GM04503 (cell line): ENCODE data around the gene DSCAML1.

Source experiments
- DNase-seq: peaks from one replicate; pipeline ENCODE4 v3.0.0-alpha.2; 2012; ENCODE audit warnings: low read depth

The DSCAML1 gene

GRCh38 chr11:117830674-117831351 lies 33.8 kb upstream of the DSCAML1 start:
- no peak for DNase-seq

DNA sequence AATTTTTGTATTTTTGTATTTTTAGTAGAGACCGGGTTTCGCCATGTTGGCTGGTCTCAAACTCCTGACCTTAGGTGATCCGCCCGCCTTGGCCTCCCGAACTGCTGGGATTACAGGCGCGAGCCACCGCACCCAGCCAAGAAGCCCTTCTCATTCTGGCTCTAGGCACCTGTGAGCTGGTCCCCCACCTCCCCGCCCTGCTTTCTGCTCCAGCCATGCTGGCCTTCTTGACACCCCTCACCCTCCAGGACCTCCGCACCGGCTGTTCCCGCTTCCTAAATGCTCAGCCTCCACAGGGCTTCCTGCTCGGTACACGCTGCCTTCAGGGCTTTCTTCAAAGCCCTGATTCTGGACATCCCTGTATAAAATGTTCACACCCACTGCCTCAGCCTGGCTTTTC lies 33.1 kb upstream of the DSCAML1 start:
- DNase-seq: no peak

GRCh38 chr11:117829369-117829725 lies 32.3 kb upstream of the DSCAML1 start:
- DNase-seq: no peak

DNA sequence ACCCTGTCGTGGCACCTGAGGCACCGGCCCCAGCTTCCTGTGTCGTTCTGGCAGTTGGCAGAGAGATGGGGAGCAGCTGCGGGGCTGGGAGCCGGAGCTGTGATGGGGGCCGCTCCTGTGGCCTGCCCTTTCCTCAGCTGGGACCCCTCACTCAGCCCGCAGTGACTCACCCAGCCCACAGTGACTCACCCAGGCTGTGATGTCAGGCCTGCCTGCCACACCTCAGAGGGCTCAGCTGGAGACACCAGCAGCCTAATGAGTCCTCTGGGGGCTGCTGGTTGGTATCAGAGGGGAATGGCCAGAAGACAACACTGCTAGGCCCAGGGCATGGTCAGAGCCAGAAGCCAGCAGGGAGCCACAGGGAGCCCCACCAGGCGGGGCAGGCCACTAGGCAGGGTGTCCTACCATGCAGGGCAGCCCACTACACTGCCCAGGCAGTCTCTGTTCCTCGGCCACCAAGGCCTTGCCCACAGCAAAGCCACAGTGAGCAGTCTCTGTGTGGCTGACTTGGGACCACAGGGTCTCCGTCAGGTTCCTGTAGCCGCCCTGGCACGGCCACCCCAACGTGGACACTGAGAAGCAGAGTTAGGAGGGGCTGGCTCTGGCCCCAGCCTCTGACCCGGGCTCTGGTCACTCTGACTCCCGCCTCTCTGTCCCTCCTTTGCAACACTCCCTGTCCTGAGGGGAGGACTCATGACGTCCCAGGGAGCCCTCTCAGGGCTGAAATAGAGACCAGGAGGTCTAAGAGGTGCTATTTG lies 31.8 kb upstream of the DSCAML1 start:
- no peak for DNase-seq

DNA sequence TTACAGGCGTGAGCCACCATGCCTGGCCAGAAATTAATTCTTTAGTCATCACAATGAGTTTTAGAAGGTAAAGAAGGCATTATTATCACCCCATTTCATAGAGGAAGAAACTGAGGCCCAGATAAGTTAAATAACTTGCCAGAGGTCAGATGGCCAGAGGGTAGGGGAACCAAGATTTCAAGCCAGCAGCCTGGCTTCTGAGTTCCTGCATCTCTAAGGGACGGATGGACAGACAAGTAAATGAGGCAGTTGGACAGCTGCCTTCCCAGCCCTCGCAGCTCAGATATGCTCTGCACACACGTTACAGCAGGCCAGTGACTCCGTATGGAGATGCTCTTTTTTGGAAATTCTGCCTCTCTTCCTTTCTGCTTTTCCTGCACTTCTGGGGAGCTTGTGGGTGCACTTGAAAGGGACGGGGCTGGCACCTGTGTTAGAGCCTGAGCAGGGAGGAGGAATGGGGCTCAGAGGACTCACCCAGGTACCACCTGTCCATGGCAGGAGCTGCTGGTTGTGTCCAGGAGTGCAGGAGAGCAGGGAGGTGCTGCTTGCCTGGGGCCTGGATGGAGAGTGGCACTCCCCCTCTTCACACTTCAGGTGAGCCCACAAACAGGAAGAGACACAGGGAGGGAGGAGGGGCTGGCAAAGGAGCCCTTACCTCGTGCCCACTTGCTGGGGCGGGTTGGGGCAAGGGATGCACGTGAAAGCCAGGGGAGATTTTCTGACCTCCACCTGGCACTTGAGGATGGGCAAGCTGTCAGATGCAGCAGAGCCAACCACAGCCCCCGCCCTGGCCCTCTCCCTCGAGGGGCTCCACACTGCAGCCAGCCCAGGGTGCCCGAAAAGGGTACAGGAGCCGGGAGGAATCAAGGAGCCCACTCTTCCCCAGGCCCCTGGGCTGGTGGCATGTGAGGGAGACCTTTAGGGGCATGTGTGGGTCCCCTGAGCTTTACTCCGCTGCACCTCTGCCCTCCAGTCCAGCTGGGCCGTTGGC lies 30.8 kb upstream of the DSCAML1 start:
- DNase-seq: no peak

DNA sequence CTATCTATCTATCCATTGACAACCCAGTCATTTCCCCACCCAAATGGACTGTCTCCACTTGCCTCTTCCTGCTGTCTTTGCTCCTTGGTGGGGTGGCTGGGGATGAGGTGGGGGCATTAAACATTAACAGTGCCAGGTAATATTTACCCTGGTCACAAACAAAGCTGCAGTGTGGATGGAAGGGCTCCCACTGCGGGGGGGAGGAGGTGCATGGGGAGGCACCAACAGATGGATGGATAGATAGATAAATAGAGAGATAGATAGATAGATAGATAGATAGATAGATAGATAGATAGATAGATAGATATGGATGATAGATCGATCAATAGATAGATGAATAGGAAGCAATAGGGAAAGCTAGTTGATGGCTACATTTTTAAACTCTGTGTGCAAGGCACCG lies 29.8 kb upstream of the DSCAML1 start:
- DNase-seq: no peak

- no peak for DNase-seq
Measured at GRCh38 chr11:117826190-117826570, 29.2 kb upstream of the DSCAML1 start.

- DNase-seq: no peak
Measured at GRCh38 chr11:117825538-117826189, 28.6 kb upstream of the DSCAML1 start.

GRCh38 chr11:117824571-117825537 lies 27.8 kb upstream of the DSCAML1 start, which contains the start of gene FXYD2:
Gene FXYD2 (minus strand): TSS chr11:117824744. CDS start chr11:117824678, 66 bp downstream.
- no peak for DNase-seq

- DNase-seq: no peak
Measured at GRCh38 chr11:117823946-117824420, 27.0 kb upstream of the DSCAML1 start.

DNA sequence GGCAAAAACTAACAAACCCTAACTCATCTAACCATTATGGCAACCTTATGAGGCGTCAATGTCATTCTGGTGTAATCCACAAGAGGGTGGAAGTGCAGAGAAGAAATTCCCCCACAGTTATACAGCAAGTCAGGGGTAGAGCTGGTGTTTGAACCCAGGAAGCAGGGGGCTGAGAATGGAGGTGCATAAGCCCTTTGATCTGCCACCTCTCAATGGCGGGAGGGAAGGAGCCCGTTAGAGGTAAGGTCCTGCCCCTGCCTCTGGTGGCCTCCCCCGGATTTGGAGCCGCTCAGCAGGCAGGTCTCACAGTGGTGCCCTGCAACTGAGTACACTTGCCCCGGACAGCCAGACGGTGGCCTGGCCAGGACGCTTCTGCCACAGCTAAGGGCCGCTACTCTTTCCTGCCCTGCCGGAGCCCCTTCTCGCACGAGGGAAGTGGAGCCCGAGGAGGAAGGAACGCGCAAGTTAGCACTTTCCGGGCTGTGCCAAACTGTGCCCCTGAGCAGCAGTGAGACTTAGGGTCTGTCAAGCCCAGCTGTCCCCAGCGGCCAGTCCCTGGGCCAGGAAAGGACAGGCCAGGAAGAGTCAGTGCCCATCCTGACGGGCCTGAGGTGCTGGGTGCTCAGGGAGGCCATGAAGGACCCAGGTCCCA lies 26.4 kb upstream of the DSCAML1 start:
- DNase-seq: no peak

GRCh38 chr11:117822074-117823033 lies 25.3 kb upstream of the DSCAML1 start:
- no peak for DNase-seq

- DNase-seq: no peak
Measured at GRCh38 chr11:117821431-117821830, 24.4 kb upstream of the DSCAML1 start.

- DNase-seq: no peak
Measured at GRCh38 chr11:117820516-117820915, 23.5 kb upstream of the DSCAML1 start.

DNA sequence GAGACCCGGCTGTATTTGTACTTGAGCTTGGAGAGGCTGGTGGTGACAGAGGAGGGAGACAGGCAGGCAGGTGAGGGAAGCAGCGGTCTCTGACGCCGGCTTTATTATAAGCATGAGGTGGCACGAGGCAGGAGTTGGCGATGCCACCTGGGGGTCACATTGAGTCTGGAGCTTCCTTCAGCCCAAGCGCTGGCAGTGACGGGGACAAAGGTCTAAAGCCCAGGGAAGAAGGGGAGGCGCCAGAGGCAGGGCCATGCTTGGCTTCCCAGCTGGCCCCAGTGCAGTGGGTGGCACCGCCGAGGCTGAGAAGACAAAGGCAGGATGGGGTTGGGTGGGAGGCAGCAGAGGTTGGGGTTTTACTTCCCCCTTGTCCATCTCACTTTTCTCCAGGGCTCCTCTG lies 23.1 kb upstream of the DSCAML1 start:
- no peak for DNase-seq

DNA sequence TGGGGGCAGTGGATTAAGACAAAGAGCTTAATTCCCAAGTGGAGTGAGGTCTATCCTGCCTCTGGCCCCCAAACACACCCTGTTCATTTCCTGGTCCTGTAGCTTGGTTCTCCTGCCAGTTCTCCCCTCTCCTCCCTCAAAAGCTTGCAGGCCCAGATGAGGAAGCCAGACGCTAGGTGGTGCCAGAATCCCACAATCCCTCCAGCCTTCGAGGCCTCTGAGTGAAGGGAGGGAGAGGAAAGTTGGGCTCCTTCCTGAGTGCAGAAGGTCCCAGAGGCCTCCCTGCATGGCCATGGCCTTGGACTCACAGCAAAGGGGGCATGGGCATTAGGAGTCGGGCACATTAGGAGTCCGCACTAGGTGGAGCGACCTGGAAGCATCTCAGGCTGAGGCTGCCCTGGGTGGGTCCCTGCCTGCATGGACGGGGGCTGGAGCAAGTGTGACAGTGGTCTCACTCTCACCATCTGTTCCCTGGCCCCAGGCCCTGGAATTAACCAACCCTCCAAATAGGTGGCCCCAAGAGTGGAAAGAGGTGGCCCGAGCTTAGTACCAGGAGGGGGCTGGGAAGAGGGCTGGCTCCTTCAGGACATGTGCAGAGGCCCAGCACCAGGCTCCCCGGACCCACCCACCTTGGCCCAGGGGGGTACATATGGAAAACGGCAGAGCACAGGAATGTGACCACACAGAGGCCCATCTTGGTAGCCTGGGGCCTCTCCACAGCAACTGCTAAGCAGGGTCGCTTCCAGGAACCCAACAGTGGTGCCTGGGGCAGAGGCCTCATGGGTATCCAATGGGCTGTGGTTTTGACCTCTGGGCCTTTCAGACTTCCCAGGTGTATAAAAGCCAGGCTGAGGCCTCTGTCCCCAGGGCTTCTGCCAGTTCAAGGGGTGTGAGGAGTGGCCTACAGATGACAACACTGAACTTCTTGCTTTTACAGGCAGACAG lies 22.4 kb upstream of the DSCAML1 start:
- no peak for DNase-seq

- DNase-seq: no peak
Measured at GRCh38 chr11:117818041-117818873, 21.2 kb upstream of the DSCAML1 start.
